Mesothelial cell of epicardium (in vitro differentiated cells): ENCODE results near the gene TBPL1. TPM values are rescaled to one million over a fixed set of nuclear protein-coding genes. Genes with fewer than 3 reads are reported as not detected.

Experiments
- DNase-seq, 2 experiments: peaks; one replicate each; pipeline ENCODE4 v3.0.0; 2021; ENCODE audit warnings: low spot score in 2 of 2; ENCODE audit not compliant: unreplicated experiment in 2 of 2
- H3K27ac Mint-ChIP-seq: 2 replicates; pipeline ENCODE4 v1.8.0; 2021; ENCODE audit warnings: mixed read lengths
- H3K27me3 Mint-ChIP-seq: 2 replicates; pipeline ENCODE4 v1.8.0; 2021; ENCODE audit warnings: low read depth, mixed read lengths
- H3K36me3 Mint-ChIP-seq: 2 replicates; pipeline ENCODE4 v1.8.0; 2021; ENCODE audit warnings: mixed read lengths
- H3K4me1 Mint-ChIP-seq: 2 replicates; pipeline ENCODE4 v1.8.0; 2021; ENCODE audit warnings: mixed read lengths
- H3K4me3 Mint-ChIP-seq: 2 replicates; pipeline ENCODE4 v1.8.0; 2021; ENCODE audit warnings: mild to moderate bottlenecking, moderate library complexity, mixed read lengths
- H3K9me3 Mint-ChIP-seq: 2 replicates; pipeline ENCODE4 v1.8.0; 2021; ENCODE audit warnings: mixed read lengths
- CTCF ChIP-seq: fragments of 200-600 bp; sonication (generic); IDR thresholded peaks from one replicate; pipeline ENCODE4 v1.5.0; 2021; ENCODE audit warnings: antibody characterized with exemption; ENCODE audit not compliant: unreplicated experiment
- total RNA-seq: library from RNA; stranded (reverse); gene quantifications from 3 replicates; pipeline ENCODE4 v1.2.1, GENCODE V29; 2021

TBPL1 gene
- total RNA-seq, 1 donor from 2014 or later: 31.0 TPM

GRCh38 chr6:133959667-133960368 lies 6.8 kb downstream of the TBPL1 start:
- Mint-ChIP-seq H3K4me3 (no peak overlapping the region), H3K4me1 (peaks cover 20% of the 10 kb centered on the region), H3K9me3 (no peaks in the 10 kb centered on the region), H3K36me3 (peaks cover 2% of the 10 kb centered on the region), H3K27ac (no peak overlapping the region), H3K27me3 (no peaks in the 10 kb centered on the region)
- DNase-seq: no peak
- no peak for TF ChIP-seq CTCF

GRCh38 chr6:133961831-133962230 lies 8.8 kb downstream of the TBPL1 start:
- no peak overlapping the region for H3K27ac Mint-ChIP-seq
- DNase-seq: no peak
- TF ChIP-seq CTCF: no peak
- no peaks in the 10 kb centered on the region for H3K27me3 Mint-ChIP-seq
- H3K4me3 Mint-ChIP-seq: no peak overlapping the region
- peaks cover 2% of the 10 kb centered on the region for H3K36me3 Mint-ChIP-seq
- no peaks in the 10 kb centered on the region for H3K9me3 Mint-ChIP-seq
- H3K4me1 Mint-ChIP-seq: peaks cover 18% of the 10 kb centered on the region

GRCh38 chr6:133964052-133964451 lies 11.0 kb downstream of the TBPL1 start:
- H3K36me3 Mint-ChIP-seq: peaks cover 2% of the 10 kb centered on the region
- H3K9me3 Mint-ChIP-seq: no peaks in the 10 kb centered on the region
- H3K4me3 Mint-ChIP-seq: no peak overlapping the region
- peaks cover 18% of the 10 kb centered on the region for H3K4me1 Mint-ChIP-seq
- TF ChIP-seq CTCF: no peak
- H3K27ac Mint-ChIP-seq: peak overlapping the region; percentile 4
- DNase-seq: no peak
- H3K27me3 Mint-ChIP-seq: no peaks in the 10 kb centered on the region

- Mint-ChIP-seq H3K4me3 (no peak overlapping the region), H3K9me3 (no peaks in the 10 kb centered on the region), H3K4me1 (peaks cover 18% of the 10 kb centered on the region), H3K27ac (peak overlapping the region; percentile 25), H3K27me3 (no peaks in the 10 kb centered on the region), H3K36me3 (peaks cover 2% of the 10 kb centered on the region)
- no peak for DNase-seq
- no peak for TF ChIP-seq CTCF
Observed at GRCh38 chr6:133964702-133965101, 11.7 kb downstream of the TBPL1 start.

GRCh38 chr6:133965817-133966360 lies 12.9 kb downstream of the TBPL1 start:
- H3K4me3 Mint-ChIP-seq: no peak overlapping the region
- H3K4me1 Mint-ChIP-seq: peaks cover 19% of the 10 kb centered on the region
- H3K36me3 Mint-ChIP-seq: no peaks in the 10 kb centered on the region

More at GRCh38 chr6:133965817-133966360, 12.9 kb downstream of the TBPL1 start:
- H3K27ac Mint-ChIP-seq: no peak overlapping the region
- H3K27me3 Mint-ChIP-seq: no peaks in the 10 kb centered on the region
- no peak for DNase-seq
- TF ChIP-seq CTCF: no peak
- no peaks in the 10 kb centered on the region for H3K9me3 Mint-ChIP-seq
